MM.1S (cell line): ENCODE measurements around the gene KLHL2.
A peak's percentile ranks its signal among the peaks of the same experiment; 100 is the strongest.

Experiments used
- DNase-seq: peaks from one replicate; pipeline ENCODE4 v3.0.0-alpha.2; 2015
- H2AFZ ChIP-seq: fragments of 300-600 bp; sonication (generic); 2 replicates; pipeline ENCODE4 v1.6.0; 2016; ENCODE audit warnings: antibody characterized with exemption, low read length
- H3F3A ChIP-seq: fragments of 300-600 bp; sonication (generic); 2 replicates; pipeline ENCODE4 v1.6.1; 2016; ENCODE audit warnings: mild to moderate bottlenecking, antibody characterized with exemption, low read length, moderate library complexity, mixed read lengths; ENCODE audit not compliant: insufficient read depth
- H3K27ac ChIP-seq: fragments of 300-600 bp; sonication (generic); 2 replicates; pipeline ENCODE4 v1.5.1; 2016; ENCODE audit warnings: mild to moderate bottlenecking, low read length
- H3K27me3 ChIP-seq: fragments of 300-600 bp; sonication (generic); replicated peaks from 2 replicates; pipeline ENCODE4 v1.6.0; 2016; ENCODE audit warnings: low read length; ENCODE audit not compliant: insufficient read depth
- H3K36me3 ChIP-seq: fragments of 300-600 bp; sonication (generic); replicated peaks from 2 replicates; pipeline ENCODE4 v1.6.1; 2016; ENCODE audit warnings: mild to moderate bottlenecking, low read length, mixed read lengths; ENCODE audit not compliant: insufficient read depth
- H3K4me1 ChIP-seq: fragments of 300-600 bp; sonication (generic); 2 replicates; pipeline ENCODE4 v1.6.1; 2016; ENCODE audit warnings: low read length, mixed read lengths
- H3K4me2 ChIP-seq: fragments of 300-600 bp; sonication (generic); 2 replicates; pipeline ENCODE4 v1.6.0; 2016; ENCODE audit warnings: low read depth, low read length
- H3K4me3 ChIP-seq: fragments of 300-600 bp; sonication (generic); 2 replicates; pipeline ENCODE4 v1.5.1; 2016; ENCODE audit warnings: low read length, mixed read lengths
- H3K79me2 ChIP-seq: fragments of 300-600 bp; sonication (generic); 2 replicates; pipeline ENCODE4 v1.6.1; 2016; ENCODE audit warnings: mixed run types, low read length, mixed read lengths
- H3K9ac ChIP-seq: fragments of 300-600 bp; sonication (generic); 2 replicates; pipeline ENCODE4 v1.6.1; 2016; ENCODE audit warnings: low read length, mixed read lengths
- H3K9me2 ChIP-seq: fragments of 300-600 bp; sonication (generic); replicated peaks from 2 replicates; pipeline ENCODE4 v1.6.1; 2016; ENCODE audit warnings: mild to moderate bottlenecking, low read length, mixed read lengths; ENCODE audit not compliant: insufficient read depth
- H3K9me3 ChIP-seq: fragments of 300-600 bp; sonication (generic); replicated peaks from 2 replicates; pipeline ENCODE4 v1.6.1; 2016; ENCODE audit warnings: mild to moderate bottlenecking, low read length, mixed read lengths; ENCODE audit not compliant: insufficient read depth
- H4K20me1 ChIP-seq: fragments of 300-600 bp; sonication (generic); 2 replicates; pipeline ENCODE4 v1.6.1; 2016; ENCODE audit warnings: mild to moderate bottlenecking, low read length, moderate library complexity, mixed read lengths; ENCODE audit not compliant: insufficient read depth
- CTCF ChIP-seq: fragments of 300-600 bp; sonication (generic); IDR thresholded peaks from 2 replicates; pipeline ENCODE4 v1.5.1; 2016; ENCODE audit warnings: antibody characterized with exemption, low read length, mixed read lengths
- EZH2 ChIP-seq: fragments of 300-600 bp; sonication (generic); optimal IDR thresholded peaks from 2 replicates; pipeline ENCODE3; 2017; ENCODE audit warnings: low read depth, mild to moderate bottlenecking, antibody characterized with exemption, low read length, mixed read lengths
- EZH2phosphoT487 ChIP-seq: fragments of 300-600 bp; sonication (generic); IDR thresholded peaks from 2 replicates; pipeline ENCODE4 v1.6.1; 2018; ENCODE audit warnings: antibody characterized with exemption, low read length

Gene KLHL2

GRCh38 chr4:165328708-165329107, 121.3 kb downstream of the KLHL2 start:
- Histone ChIP-seq H2AFZ (no peak overlapping the region), H3K27ac (no peak overlapping the region), H3K4me3 (peak overlapping the region; percentile 84), H3K36me3 (peaks cover 7% of the 10 kb centered on the region; the same call in 1 of the 2 replicates), H3K9me3 (no peaks in the 10 kb centered on the region), H3K9ac (peak overlapping the region; percentile 51; the same call in 1 of the 2 replicates), H3K27me3 (no peaks in the 10 kb centered on the region), H4K20me1 (peaks cover 7% of the 10 kb centered on the region; the same call in 1 of the 2 replicates), H3K79me2 (peaks cover 59% of the 10 kb centered on the region), H3F3A (peaks cover 8% of the 10 kb centered on the region; the same call in 1 of the 2 replicates), H3K4me1 (peaks cover 25% of the 10 kb centered on the region), H3K9me2 (no peaks in the 10 kb centered on the region), H3K4me2 (peak overlapping the region; percentile 91)
- no peak for DNase-seq
- no peak for TF ChIP-seq EZH2
- TF ChIP-seq EZH2phosphoT487, result no peak
- TF ChIP-seq CTCF, result no peak

GRCh38 chr4:165330071-165330470, 122.7 kb downstream of the KLHL2 start:
- Histone ChIP-seq H3K27ac (no peak overlapping the region), H3K4me1 (peaks cover 25% of the 10 kb centered on the region), H4K20me1 (peaks cover 7% of the 10 kb centered on the region; the same call in 1 of the 2 replicates), H3K9me3 (no peaks in the 10 kb centered on the region), H3K4me2 (no peak overlapping the region; the same call in 1 of the 2 replicates), H3K27me3 (no peaks in the 10 kb centered on the region), H2AFZ (no peak overlapping the region), H3K9me2 (no peaks in the 10 kb centered on the region), H3K9ac (no peak overlapping the region), H3K36me3 (peaks cover 13% of the 10 kb centered on the region; the same call in 1 of the 2 replicates), H3K79me2 (peaks cover 72% of the 10 kb centered on the region), H3F3A (peaks cover 8% of the 10 kb centered on the region; the same call in 1 of the 2 replicates), H3K4me3 (no peak overlapping the region)
- no peak for TF ChIP-seq EZH2
- no peak for TF ChIP-seq CTCF
- no peak for TF ChIP-seq EZH2phosphoT487
- DNase-seq, result no peak

GRCh38 chr4:165330666-165331065, 123.3 kb downstream of the KLHL2 start:
- Histone ChIP-seq H2AFZ (no peak overlapping the region), H3K9me3 (no peaks in the 10 kb centered on the region), H3K79me2 (peaks cover 76% of the 10 kb centered on the region), H3K4me3 (no peak overlapping the region), H3K36me3 (peaks cover 13% of the 10 kb centered on the region; the same call in 1 of the 2 replicates), H3K4me2 (no peak overlapping the region), H3K27me3 (no peaks in the 10 kb centered on the region), H3K9me2 (no peaks in the 10 kb centered on the region), H3F3A (peaks cover 8% of the 10 kb centered on the region; the same call in 1 of the 2 replicates), H3K9ac (no peak overlapping the region), H3K4me1 (peaks cover 20% of the 10 kb centered on the region), H4K20me1 (peaks cover 7% of the 10 kb centered on the region; the same call in 1 of the 2 replicates), H3K27ac (no peak overlapping the region)
- TF ChIP-seq EZH2 (no peak), CTCF (no peak), EZH2phosphoT487 (no peak)
- DNase-seq, result no peak
